GM18507 (cell line): ENCODE measurements around the gene ATG4C.
A peak's percentile ranks its signal among the peaks of the same experiment; 100 is the strongest.

ENCODE experiments used
- DNase-seq: peaks from one replicate; pipeline ENCODE4 v3.0.0; 2011; ENCODE audit warnings: low read depth; ENCODE audit not compliant: insufficient read length; ENCODE audit errors: extremely low spot score
- FAIRE-seq: peaks from 2 replicates; lab custom pipeline; 2011; peaks lifted over from hg19 to GRCh38; lab: Jason Lieb, UNC

The ATG4C gene

GRCh38 chr1:62891956-62892562 lies 108.1 kb downstream of the ATG4C start:
- FAIRE-seq (no peak), DNase-seq (no peak)

- FAIRE-seq (no peak), DNase-seq (no peak)
Observed at GRCh38 chr1:62897788-62898187, 113.9 kb downstream of the ATG4C start.

GRCh38 chr1:62900566-62900965 lies 116.6 kb downstream of the ATG4C start:
- FAIRE-seq, result no peak
- DNase-seq, result no peak

- DNase-seq (no peak), FAIRE-seq (no peak)
Observed at GRCh38 chr1:62901650-62902049, 117.7 kb downstream of the ATG4C start.

GRCh38 chr1:62903522-62903921 lies 119.6 kb downstream of the ATG4C start:
- FAIRE-seq, result no peak
- DNase-seq, result no peak

GRCh38 chr1:62903982-62904855 lies 120.3 kb downstream of the ATG4C start:
- FAIRE-seq (no peak), DNase-seq (no peak)

GRCh38 chr1:62904856-62905225 lies 120.9 kb downstream of the ATG4C start:
- FAIRE-seq (no peak), DNase-seq (no peak)

GRCh38 chr1:62905309-62905708 lies 121.4 kb downstream of the ATG4C start:
- no peak for FAIRE-seq
- DNase-seq, result no peak

GRCh38 chr1:62905872-62906271 lies 121.9 kb downstream of the ATG4C start:
- FAIRE-seq, result no peak
- DNase-seq, result no peak

- DNase-seq (no peak), FAIRE-seq (no peak)
Observed at GRCh38 chr1:62906428-62906886, 122.5 kb downstream of the ATG4C start.

- no peak for FAIRE-seq
- no peak for DNase-seq
Observed at GRCh38 chr1:62908168-62908695, 124.3 kb downstream of the ATG4C start.

- FAIRE-seq, result peak; percentile 65
- DNase-seq, result no peak
Observed at GRCh38 chr1:62912028-62912638, 128.2 kb downstream of the ATG4C start.
